CD14-positive monocyte (primary cell): Measurements from ENCODE around the gene ANKRD40CL. TPM values are rescaled to one million over a fixed set of nuclear protein-coding genes. Genes with fewer than 3 reads are reported as not detected.

ENCODE experiments used
- DNase-seq, 3 donors: peaks; one replicate each; pipeline ENCODE4 v3.0.0-alpha.2; 2011 to 2022
- H2AFZ ChIP-seq: 2 replicates; pipeline ENCODE4 v1.6.0; 2012; ENCODE audit warnings: mild to moderate bottlenecking, low read depth, low read length, inconsistent platforms; ENCODE audit not compliant: insufficient read depth, poor library complexity, severe bottlenecking
- H3K27ac ChIP-seq, 2 donors: 1 replicate in 1 of 2; 2 replicates in 1 of 2; pipeline ENCODE4 v1.5.1; 2012 to 2013; ENCODE audit warnings: low read length in 2 of 2, control low read depth in 1 of 2, inconsistent platforms in 1 of 2, low read depth in 1 of 2, mild to moderate bottlenecking in 1 of 2
- H3K27me3 ChIP-seq, 2 donors: one replicate each; pipeline versions ENCODE4 v1.6.0 to v1.6.1; 2011 to 2013; ENCODE audit warnings: low read length in 2 of 2; ENCODE audit not compliant: control insufficient read depth in 2 of 2, insufficient read depth in 2 of 2
- H3K36me3 ChIP-seq, 2 donors: replicated peaks in 1 of 2; 1 replicate in 1 of 2; 2 replicates in 1 of 2; pipeline versions ENCODE4 v1.5.1 to v1.6.1; 2012 to 2013; ENCODE audit warnings: low read length in 2 of 2, control low read depth in 1 of 2, inconsistent platforms in 1 of 2, mild to moderate bottlenecking in 1 of 2; ENCODE audit not compliant: insufficient read depth in 2 of 2, control insufficient read depth in 1 of 2
- H3K4me1 ChIP-seq, 2 donors: 1 replicate in 1 of 2; 2 replicates in 1 of 2; pipeline versions ENCODE4 v1.5.1 to v1.6.1; 2012 to 2013; ENCODE audit warnings: low read length in 2 of 2, control low read depth in 1 of 2, inconsistent platforms in 1 of 2, mild to moderate bottlenecking in 1 of 2, moderate library complexity in 1 of 2; ENCODE audit not compliant: insufficient read depth in 2 of 2, control insufficient read depth in 1 of 2
- H3K4me2 ChIP-seq: replicated peaks from 2 replicates; pipeline ENCODE3; 2012; ENCODE audit warnings: low read length, moderate library complexity, mild to moderate bottlenecking; ENCODE audit not compliant: poor library complexity, severe bottlenecking; ENCODE audit errors: extremely low read depth
- H3K4me3 ChIP-seq, 3 experiments: fragments of 200-600 bp in 1 of 3; sonication (generic) in 1 of 3; replicated peaks in 1 of 3; 1 replicate in 2 of 3; 2 replicates in 1 of 3; pipeline ENCODE4 v1.5.1; 2011 to 2013; ENCODE audit warnings: low read length in 3 of 3, mild to moderate bottlenecking in 3 of 3, control low read depth in 2 of 3, low read depth in 2 of 3, inconsistent platforms in 1 of 3, moderate library complexity in 1 of 3
- H3K79me2 ChIP-seq: 2 replicates; pipeline ENCODE4 v1.6.0; 2012; ENCODE audit warnings: mild to moderate bottlenecking, control low read depth, inconsistent platforms, low read length, moderate library complexity; ENCODE audit not compliant: insufficient read depth
- H3K9ac ChIP-seq: 2 replicates; pipeline ENCODE4 v1.6.0; 2017; ENCODE audit warnings: low read length, mild to moderate bottlenecking; ENCODE audit not compliant: insufficient read depth, poor library complexity, severe bottlenecking
- H3K9me3 ChIP-seq, 2 donors: replicated peaks in 1 of 2; 1 replicate in 1 of 2; 2 replicates in 1 of 2; pipeline versions ENCODE4 v1.5.1 to v1.6.1; 2012 to 2013; ENCODE audit warnings: low read length in 2 of 2, control low read depth in 1 of 2; ENCODE audit not compliant: control insufficient read depth in 1 of 2, insufficient read depth in 1 of 2
- H4K20me1 ChIP-seq: 2 replicates; pipeline ENCODE4 v1.6.0; 2012; ENCODE audit warnings: mild to moderate bottlenecking, low read length, control low read depth, moderate library complexity; ENCODE audit not compliant: insufficient read depth
- H3K27ac Mint-ChIP-seq, 7 donors: one replicate each; pipeline ENCODE4 v1.8.0; 2020; ENCODE audit warnings: mild to moderate bottlenecking in 7 of 7, mixed read lengths in 7 of 7, moderate library complexity in 6 of 7, inconsistent platforms in 2 of 7
- H3K27me3 Mint-ChIP-seq, 3 donors: one replicate each; pipeline ENCODE4 v1.8.0; 2021 to 2022; ENCODE audit warnings: low read depth in 3 of 3, mild to moderate bottlenecking in 3 of 3, mixed read lengths in 3 of 3, moderate library complexity in 3 of 3, inconsistent platforms in 1 of 3
- H3K36me3 Mint-ChIP-seq, 2 donors: one replicate each; pipeline ENCODE4 v1.8.0; 2020; ENCODE audit warnings: mixed read lengths in 2 of 2, inconsistent platforms in 1 of 2, mild to moderate bottlenecking in 1 of 2
- H3K4me1 Mint-ChIP-seq: one replicate; pipeline ENCODE4 v1.8.0; 2020; ENCODE audit warnings: mild to moderate bottlenecking, mixed read lengths
- H3K4me3 Mint-ChIP-seq, 2 donors: one replicate each; pipeline ENCODE4 v1.8.0; 2020; ENCODE audit warnings: mild to moderate bottlenecking in 2 of 2, mixed read lengths in 2 of 2, moderate library complexity in 1 of 2
- H3K9me3 Mint-ChIP-seq, 7 donors: one replicate each; pipeline ENCODE4 v1.8.0; 2020 to 2022; ENCODE audit warnings: mixed read lengths in 7 of 7, mild to moderate bottlenecking in 6 of 7, moderate library complexity in 6 of 7, inconsistent platforms in 2 of 7
- CTCF ChIP-seq: fragments of 200-600 bp; IDR thresholded peaks from one replicate; pipeline ENCODE4 v1.8.0; 2022; ENCODE audit warnings: antibody characterized with exemption, mild to moderate bottlenecking
- WGBS: methylation state at CpG from one replicate; pipeline ENCODE4 v1.1.5; 2013; ENCODE audit warnings: missing lambda C conversion rate; ENCODE audit not compliant: insufficient coverage; 5-methylcytosine and 5-hydroxymethylcytosine counted together
- intact Hi-C, 2 donors: fragments of 100-400 bp; cut with micrococcal nuclease; formaldehyde crosslinking; loops; one replicate each; pipeline versions ENCODE4 v1.15.0 to v1.15.1; 2023
- polyA plus RNA-seq, 3 donors: library from polyadenylated mRNA; depleted of rRNA in 1 of 3; unstranded in 2 of 3; stranded (reverse) in 1 of 3; fragments of 300-500 nt in 2 of 3; fragments of >200 nt in 1 of 3; fragmentation: Illumina TruSeq in 2 of 3; gene quantifications; 1 replicate in 2 of 3; 2 replicates in 1 of 3; pipeline ENCODE4 v1.2.3, GENCODE V29; 2012 to 2021

Gene ANKRD40CL
- polyA plus RNA-seq, 3 donors, result not detected

DNA sequence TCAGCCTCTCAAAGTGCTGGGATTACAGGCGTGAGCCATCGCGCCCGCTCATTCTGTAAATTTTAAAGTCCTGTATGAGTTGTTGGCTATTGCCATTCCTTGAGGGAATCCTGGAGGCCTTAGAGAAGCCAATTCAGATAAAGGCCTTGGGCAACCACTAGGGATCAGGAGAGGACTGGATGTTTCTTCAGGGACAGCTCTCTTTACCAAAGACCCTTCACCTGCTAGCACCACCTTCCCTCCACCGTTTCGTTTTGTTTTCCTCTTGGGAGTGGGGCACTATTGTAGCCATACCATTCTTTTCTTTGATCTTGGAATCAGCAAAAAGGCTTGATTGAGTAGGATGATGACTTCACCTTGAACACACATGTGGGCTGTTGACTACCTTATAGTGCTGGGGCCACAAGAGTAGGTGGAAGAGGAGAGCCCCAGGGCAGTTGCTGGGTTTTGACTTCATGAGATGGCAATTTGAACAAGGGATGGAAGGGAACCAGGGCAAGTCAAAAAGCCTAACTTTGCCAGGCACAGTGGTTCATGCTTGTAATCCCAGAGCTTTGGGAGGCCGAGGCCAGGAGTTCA, 7.0 kb upstream of the ANKRD40CL start:
- no peak for DNase-seq
- Histone ChIP-seq H3K79me2 (no peaks in the 10 kb centered on the region), H3K4me3 (no peak overlapping the region), H3K4me2 (no peak overlapping the region), H2AFZ (no peak overlapping the region), H3K4me1 (no peaks in the 10 kb centered on the region), H3K9ac (no peak overlapping the region), H3K27me3 (no peaks in the 10 kb centered on the region), H3K9me3 (no peaks in the 10 kb centered on the region), H4K20me1 (no peaks in the 10 kb centered on the region), H3K27ac (no peak overlapping the region), H3K36me3 (no peaks in the 10 kb centered on the region)
- Mint-ChIP-seq H3K27ac (peak overlapping the region in 1 of 7 donors; percentile 21), H3K9me3 (no peaks in the 10 kb centered on the region), H3K27me3 (peaks cover 0 to 2% (median 2%) of the 10 kb centered on the region in 3 donors), H3K4me3 (no peak overlapping the region), H3K4me1 (no peaks in the 10 kb centered on the region), H3K36me3 (no peaks in the 10 kb centered on the region)
- WGBS, result 89% methylated on average over 1 of the region's 7 CpGs
- intact Hi-C loops, result no loop called here
- no peak for TF ChIP-seq CTCF

DNA sequence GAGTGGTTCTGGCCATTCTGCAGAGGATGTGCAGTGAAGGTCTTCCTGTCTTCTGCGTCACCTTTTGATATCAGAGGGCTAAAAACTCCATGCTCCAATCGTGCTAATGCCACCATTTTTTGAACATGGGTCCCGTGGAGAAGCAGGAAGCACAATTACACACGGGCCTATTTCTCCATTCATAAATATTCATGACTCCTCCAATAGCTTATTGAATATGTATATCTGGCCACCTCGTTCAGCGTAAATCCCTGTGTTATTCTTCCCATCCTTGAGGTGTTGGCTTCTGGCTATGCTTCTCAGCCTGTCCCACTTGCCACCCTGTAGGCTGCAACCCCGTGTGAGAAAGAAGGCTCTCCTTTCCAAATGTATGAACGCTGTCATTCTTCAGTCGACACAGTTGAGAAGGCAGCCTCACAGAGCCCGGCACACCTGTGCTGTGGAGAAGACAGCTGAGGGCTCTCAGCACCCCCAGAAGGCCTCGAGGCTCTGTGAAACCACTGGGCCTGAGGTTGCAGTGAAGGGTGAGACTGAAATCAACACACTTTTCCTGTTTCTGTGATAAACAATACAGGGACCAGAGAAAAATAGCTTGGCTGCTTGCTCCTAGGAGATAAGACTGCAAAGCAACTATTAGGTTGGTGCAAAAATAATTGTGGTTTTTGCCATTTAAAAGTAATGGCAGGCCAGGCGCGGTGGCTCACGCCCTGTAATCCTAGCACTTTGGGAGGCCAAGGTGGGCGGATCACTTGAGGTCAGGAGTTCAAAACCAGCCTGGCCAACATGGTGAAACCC, 4.9 kb upstream of the ANKRD40CL start:
- 90% methylated on average over 7 of the region's 15 CpGs for WGBS
- no peak for TF ChIP-seq CTCF
- intact Hi-C loops, result no loop called here
- Histone ChIP-seq H2AFZ (no peak overlapping the region), H3K4me3 (no peak overlapping the region), H3K4me2 (no peak overlapping the region), H3K9me3 (no peaks in the 10 kb centered on the region), H3K4me1 (no peaks in the 10 kb centered on the region), H4K20me1 (no peaks in the 10 kb centered on the region), H3K36me3 (no peaks in the 10 kb centered on the region), H3K9ac (no peak overlapping the region), H3K27me3 (no peaks in the 10 kb centered on the region), H3K27ac (no peak overlapping the region), H3K79me2 (no peaks in the 10 kb centered on the region)
- Mint-ChIP-seq H3K27me3 (peaks cover 0 to 5% (median 2%) of the 10 kb centered on the region in 3 donors), H3K4me3 (no peak overlapping the region), H3K27ac (no peak overlapping the region), H3K9me3 (no peaks in the 10 kb centered on the region), H3K36me3 (no peaks in the 10 kb centered on the region), H3K4me1 (no peaks in the 10 kb centered on the region)
- DNase-seq, result no peak
